Esophagus (tissue), 2 donors: ENCODE results near the gene ABCA5. TPM values are rescaled to one million over a fixed set of nuclear protein-coding genes. Genes with fewer than 3 reads are reported as not detected.

Experiments
- H3K27ac ChIP-seq, 2 donors: one replicate each; pipeline ENCODE4 v1.5.1; 2013; ENCODE audit warnings: low read depth in 2 of 2, mild to moderate bottlenecking in 2 of 2, inconsistent platforms in 1 of 2, low read length in 1 of 2, moderate library complexity in 1 of 2
- H3K27me3 ChIP-seq, 2 donors: one replicate each; pipeline ENCODE4 v1.6.1; 2013; ENCODE audit warnings: low read length in 2 of 2, control low read depth in 1 of 2, mild to moderate bottlenecking in 1 of 2; ENCODE audit not compliant: insufficient read depth in 2 of 2, control insufficient read depth in 1 of 2
- H3K36me3 ChIP-seq, 2 donors: one replicate each; pipeline ENCODE4 v1.6.1; 2013; ENCODE audit warnings: low read length in 1 of 2; ENCODE audit not compliant: control insufficient read depth in 2 of 2, insufficient read depth in 2 of 2
- H3K4me1 ChIP-seq, 2 donors: one replicate each; pipeline ENCODE4 v1.6.1; 2013; ENCODE audit warnings: low read length in 1 of 2; ENCODE audit not compliant: control insufficient read depth in 2 of 2, insufficient read depth in 2 of 2
- H3K4me3 ChIP-seq, 2 donors: one replicate each; pipeline ENCODE4 v1.5.1; 2013; ENCODE audit warnings: low read length in 2 of 2, mild to moderate bottlenecking in 2 of 2, low read depth in 1 of 2, moderate library complexity in 1 of 2
- H3K9me3 ChIP-seq, 2 donors: one replicate each; pipeline ENCODE4 v1.6.1; 2013; ENCODE audit warnings: mild to moderate bottlenecking in 2 of 2, low read depth in 1 of 2, low read length in 1 of 2, moderate library complexity in 1 of 2; ENCODE audit not compliant: control insufficient read depth in 2 of 2, insufficient read depth in 1 of 2
- whole genome bisulfite sequencing, 2 donors: extraction: QIAGEN DNeasy Blood & Tissue Kit; methylation state at CpG; one replicate each; pipeline ENCODE4 v1.1.7; 2013; 5-methylcytosine and 5-hydroxymethylcytosine counted together
- polyA plus RNA-seq, 2 donors: library from polyadenylated mRNA; stranded (reverse); fragments of 200-250 nt; gene quantifications; one replicate each; pipeline ENCODE4 v1.2.3, GENCODE V29; 2013
- donor health status: healthy with polysubstance abuse.
- donor health status: Bipolar disorder and iron deficiency.

ABCA5 gene, protein sequence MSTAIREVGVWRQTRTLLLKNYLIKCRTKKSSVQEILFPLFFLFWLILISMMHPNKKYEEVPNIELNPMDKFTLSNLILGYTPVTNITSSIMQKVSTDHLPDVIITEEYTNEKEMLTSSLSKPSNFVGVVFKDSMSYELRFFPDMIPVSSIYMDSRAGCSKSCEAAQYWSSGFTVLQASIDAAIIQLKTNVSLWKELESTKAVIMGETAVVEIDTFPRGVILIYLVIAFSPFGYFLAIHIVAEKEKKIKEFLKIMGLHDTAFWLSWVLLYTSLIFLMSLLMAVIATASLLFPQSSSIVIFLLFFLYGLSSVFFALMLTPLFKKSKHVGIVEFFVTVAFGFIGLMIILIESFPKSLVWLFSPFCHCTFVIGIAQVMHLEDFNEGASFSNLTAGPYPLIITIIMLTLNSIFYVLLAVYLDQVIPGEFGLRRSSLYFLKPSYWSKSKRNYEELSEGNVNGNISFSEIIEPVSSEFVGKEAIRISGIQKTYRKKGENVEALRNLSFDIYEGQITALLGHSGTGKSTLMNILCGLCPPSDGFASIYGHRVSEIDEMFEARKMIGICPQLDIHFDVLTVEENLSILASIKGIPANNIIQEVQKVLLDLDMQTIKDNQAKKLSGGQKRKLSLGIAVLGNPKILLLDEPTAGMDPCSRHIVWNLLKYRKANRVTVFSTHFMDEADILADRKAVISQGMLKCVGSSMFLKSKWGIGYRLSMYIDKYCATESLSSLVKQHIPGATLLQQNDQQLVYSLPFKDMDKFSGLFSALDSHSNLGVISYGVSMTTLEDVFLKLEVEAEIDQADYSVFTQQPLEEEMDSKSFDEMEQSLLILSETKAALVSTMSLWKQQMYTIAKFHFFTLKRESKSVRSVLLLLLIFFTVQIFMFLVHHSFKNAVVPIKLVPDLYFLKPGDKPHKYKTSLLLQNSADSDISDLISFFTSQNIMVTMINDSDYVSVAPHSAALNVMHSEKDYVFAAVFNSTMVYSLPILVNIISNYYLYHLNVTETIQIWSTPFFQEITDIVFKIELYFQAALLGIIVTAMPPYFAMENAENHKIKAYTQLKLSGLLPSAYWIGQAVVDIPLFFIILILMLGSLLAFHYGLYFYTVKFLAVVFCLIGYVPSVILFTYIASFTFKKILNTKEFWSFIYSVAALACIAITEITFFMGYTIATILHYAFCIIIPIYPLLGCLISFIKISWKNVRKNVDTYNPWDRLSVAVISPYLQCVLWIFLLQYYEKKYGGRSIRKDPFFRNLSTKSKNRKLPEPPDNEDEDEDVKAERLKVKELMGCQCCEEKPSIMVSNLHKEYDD (N-terminal part only)
- polyA plus RNA-seq: 10 to 100 TPM; 11.5 to 39.4 TPM

DNA sequence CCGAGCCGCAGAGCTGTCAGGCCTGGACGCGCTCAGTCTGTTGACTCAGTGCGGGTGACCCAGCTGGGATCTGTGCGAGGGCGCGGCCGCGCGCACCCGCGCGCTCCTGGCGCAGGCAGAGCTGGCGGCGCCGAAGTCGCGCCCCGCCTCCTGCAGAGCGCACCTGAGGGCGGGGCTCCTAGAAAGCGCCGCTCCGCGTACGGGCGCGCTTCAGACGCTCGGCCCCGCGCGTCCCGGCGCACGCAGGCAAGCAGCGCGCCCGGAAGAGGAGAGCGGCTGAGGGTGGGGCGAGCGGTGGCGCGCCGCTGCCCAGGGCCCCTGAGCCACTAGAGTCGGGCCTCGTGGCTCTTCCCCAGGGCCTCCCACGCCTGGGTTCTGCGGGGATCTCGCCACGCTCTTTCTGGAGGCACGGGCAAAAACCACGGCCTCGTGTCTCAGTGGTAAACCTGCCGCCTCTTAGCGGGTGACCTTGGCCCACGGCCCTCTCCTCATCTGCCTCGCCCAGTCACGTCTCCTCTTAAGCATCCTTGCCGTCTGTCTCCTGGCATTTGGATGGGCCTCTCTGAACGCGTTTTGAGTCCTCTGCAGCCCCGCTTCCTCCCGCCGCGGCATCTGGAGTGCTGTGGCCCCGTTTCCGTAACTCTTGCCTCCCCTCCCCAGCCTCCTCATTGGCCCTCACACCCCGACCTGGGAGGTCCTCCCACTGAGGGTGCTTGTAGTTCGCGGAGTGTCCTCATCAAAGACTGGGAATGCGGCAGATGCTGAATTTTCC is at the start of gene ABCA5:
Gene ABCA5, minus strand, starts transcription at position 74 of the 772 bp plus-strand sequence. CDS start 12,718 bp downstream, outside the sequence.
- WGBS, 2 donors: 1% methylated on average over 64 to 74 of the region's 74 CpGs
- H3K9me3 ChIP-seq: no peaks in the 10 kb centered on the region
- peaks cover 0 to 5% of the 10 kb centered on the region in 2 donors for H3K4me1 ChIP-seq
- H3K27me3 ChIP-seq: no peaks in the 10 kb centered on the region
- H3K36me3 ChIP-seq: no peaks in the 10 kb centered on the region
- peak within 1 kb of the TSS; percentile 95 to 98 for H3K27ac ChIP-seq
- peak within 1 kb of the TSS; percentile 93 to 95 for H3K4me3 ChIP-seq

DNA sequence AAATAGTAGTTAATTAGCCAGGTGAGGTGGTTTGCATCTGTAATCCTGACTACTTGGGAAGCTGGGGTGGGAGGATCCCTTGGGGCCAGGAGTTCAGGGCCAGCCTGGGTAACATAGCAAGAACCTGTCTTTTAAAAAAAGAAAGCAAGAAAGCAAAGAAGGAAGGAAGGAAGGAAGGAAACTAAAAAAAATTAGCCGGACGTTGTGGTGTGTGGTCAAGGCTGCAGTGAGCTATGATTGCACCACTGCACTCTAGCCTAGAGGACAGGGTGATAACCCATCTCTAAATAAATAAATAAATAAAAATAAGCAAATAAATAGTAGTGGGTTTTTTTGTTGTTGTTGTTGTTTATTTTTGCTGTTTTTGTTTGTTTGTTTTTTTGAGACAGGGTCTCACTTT is 48.3 kb upstream of the ABCA5 start:
- Histone ChIP-seq H3K4me1 (no peaks in the 10 kb centered on the region), H3K4me3 (no peak overlapping the region), H3K27ac (no peak overlapping the region), H3K9me3 (no peaks in the 10 kb centered on the region), H3K27me3 (no peaks in the 10 kb centered on the region), H3K36me3 (no peaks in the 10 kb centered on the region)
- WGBS, 2 donors: 67 to 82% methylated on average over 2 of the region's 2 CpGs

DNA sequence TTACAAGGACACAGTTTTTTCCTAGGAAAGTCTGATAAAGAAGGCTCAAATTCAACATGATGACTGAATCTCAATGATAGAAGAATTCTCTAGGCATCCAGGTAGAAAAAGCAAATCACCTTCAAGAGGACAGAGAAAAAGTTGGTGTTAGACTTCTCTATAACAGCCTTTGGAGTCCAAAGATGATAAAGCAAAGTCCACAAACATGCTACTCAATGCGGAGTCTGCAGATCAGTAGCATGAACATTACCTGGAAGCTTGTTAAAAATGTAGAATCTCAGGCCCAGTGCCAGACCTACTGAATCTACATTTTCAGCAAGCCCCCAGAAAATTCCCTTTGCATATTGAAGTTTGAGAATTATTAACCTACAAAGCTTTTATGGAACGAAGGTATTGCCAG is 46.1 kb upstream of the ABCA5 start:
- H3K4me1 ChIP-seq: no peaks in the 10 kb centered on the region
- H3K27ac ChIP-seq: no peak overlapping the region
- WGBS, 2 donors: 84 to 90% methylated on average over 2 of the region's 2 CpGs
- no peaks in the 10 kb centered on the region for H3K36me3 ChIP-seq
- H3K4me3 ChIP-seq: no peak overlapping the region
- no peaks in the 10 kb centered on the region for H3K9me3 ChIP-seq
- H3K27me3 ChIP-seq: no peaks in the 10 kb centered on the region

DNA sequence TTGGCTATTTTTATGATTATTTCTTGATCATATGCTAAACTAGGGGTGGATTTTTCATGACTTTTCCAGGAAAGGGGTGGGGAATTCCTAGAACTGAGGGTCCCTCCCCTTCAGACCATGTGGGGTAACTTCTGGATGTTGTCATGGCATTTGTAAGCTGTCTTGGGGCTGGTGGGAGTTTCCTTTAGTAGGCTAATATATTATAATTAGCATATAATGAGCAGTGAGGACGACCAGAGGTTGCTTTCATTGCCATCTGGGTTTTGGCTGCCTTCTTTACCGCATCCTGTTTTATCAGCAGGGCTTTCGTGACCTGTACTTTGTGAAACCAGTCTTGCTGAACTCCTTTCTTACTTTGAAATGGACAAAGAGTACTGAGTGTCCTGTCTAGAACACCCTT is 40.4 kb upstream of the ABCA5 start:
- Histone ChIP-seq H3K4me3 (no peak overlapping the region), H3K36me3 (no peaks in the 10 kb centered on the region), H3K27ac (no peak overlapping the region), H3K9me3 (no peaks in the 10 kb centered on the region), H3K4me1 (no peaks in the 10 kb centered on the region), H3K27me3 (no peaks in the 10 kb centered on the region)
- 68 to 79% methylated on average over 3 of the region's 3 CpGs for WGBS, 2 donors

DNA sequence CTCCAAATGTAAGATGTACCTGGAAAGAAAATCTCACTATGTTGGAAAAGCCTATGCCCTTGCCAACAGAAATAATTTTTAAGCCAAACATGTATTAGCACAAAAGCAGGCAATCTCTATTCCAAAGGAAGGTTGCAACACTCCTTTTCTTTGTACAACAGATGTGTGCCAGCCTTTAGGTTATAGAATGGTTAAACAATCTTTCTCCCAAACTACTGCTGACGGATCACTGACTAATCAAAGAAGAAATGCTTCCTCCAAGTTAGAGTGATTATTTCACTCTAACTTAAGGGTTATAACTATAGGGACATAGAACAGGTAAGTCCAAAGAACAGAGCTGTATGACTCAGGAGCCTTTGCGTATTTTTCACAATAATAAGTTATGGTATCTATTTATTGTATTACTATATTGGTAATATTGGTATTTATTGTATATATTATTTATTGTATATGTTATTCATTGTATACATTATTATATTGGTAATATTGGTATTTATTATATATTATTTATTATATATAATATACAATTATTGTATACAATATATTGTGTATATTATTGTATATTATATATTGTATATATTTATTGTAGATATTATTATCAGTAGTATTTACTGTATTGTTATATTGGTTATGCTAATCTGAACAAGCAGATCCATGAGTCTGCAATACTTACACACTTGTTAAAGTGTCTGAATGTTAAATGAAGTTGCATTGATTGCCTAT is 36.7 kb upstream of the ABCA5 start:
- no peaks in the 10 kb centered on the region for H3K9me3 ChIP-seq
- no peaks in the 10 kb centered on the region for H3K27me3 ChIP-seq
- H3K27ac ChIP-seq: no peak overlapping the region
- no peaks in the 10 kb centered on the region for H3K4me1 ChIP-seq
- no peaks in the 10 kb centered on the region for H3K36me3 ChIP-seq
- no peak overlapping the region for H3K4me3 ChIP-seq
- WGBS, 2 donors: 54 to 63% methylated on average over 2 of the region's 2 CpGs

DNA sequence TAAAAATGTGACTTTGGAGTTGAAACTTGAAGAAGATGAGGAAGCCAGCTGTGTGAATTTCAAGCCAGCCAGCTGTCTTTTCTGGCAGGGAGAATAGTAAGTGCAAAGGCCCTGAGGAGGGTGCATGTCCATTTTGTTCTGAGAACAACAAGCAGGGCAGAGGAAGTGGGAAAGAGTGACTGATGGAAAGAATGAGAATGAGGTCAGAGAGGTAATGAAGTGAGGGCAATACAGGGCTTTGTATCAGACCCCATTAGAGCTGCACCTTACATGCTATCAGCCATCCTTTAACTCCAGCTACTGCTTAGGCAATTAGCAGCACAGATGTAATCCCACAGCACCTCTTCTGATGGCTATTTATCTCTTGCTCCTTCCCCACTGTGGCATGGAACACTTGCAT is 34.2 kb upstream of the ABCA5 start:
- Histone ChIP-seq H3K9me3 (no peaks in the 10 kb centered on the region), H3K27me3 (no peaks in the 10 kb centered on the region), H3K4me1 (no peaks in the 10 kb centered on the region), H3K4me3 (no peak overlapping the region), H3K27ac (no peak overlapping the region), H3K36me3 (no peaks in the 10 kb centered on the region)

DNA sequence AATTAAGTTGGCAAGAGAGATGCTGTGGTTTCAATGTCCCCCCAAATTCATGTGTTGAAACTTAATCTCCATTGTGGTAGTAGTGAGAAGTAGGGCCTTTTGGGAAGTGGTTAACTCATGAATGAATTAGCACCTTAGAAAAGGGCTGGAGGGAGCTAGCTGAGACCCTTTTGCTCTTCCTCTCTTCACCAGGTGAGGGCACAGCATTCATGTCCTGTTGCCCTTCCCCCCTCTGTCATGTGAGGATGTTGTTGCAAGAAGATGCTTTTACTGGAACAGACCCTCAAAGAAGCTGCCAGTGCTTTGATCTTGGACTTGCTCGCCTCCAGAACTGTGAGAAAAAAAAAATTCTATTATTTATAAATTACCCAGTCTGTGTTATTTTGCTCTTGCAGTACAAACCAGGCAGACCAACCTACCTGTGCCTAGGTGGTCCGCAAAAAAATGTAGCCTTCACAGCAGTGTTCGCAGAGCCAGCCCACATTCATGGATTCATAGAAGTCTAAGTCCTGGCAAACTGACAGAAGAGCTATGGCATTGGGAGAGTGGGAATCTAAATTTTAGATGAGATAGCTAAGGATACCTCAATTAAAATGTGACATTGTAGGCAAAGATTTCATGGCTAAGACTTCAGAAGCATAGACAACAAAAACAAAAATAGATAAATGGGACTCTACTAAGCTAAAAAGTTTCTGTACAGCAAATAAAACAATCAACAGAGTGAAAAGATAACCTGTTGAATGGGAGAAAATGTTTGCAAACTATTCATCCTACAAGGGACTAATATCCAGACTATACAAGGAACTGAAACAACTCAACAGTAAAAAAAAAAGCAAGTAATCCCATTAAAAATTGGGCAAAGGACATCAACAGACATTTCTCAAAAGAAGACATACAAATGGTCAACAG is 32.0 kb upstream of the ABCA5 start:
- H3K27ac ChIP-seq: no peak overlapping the region
- H3K4me3 ChIP-seq: no peak overlapping the region
- H3K4me1 ChIP-seq: no peaks in the 10 kb centered on the region
- no peaks in the 10 kb centered on the region for H3K27me3 ChIP-seq
- no peaks in the 10 kb centered on the region for H3K9me3 ChIP-seq
- no peaks in the 10 kb centered on the region for H3K36me3 ChIP-seq
- WGBS, 2 donors: 82 to 84% methylated on average over 3 of the region's 3 CpGs

DNA sequence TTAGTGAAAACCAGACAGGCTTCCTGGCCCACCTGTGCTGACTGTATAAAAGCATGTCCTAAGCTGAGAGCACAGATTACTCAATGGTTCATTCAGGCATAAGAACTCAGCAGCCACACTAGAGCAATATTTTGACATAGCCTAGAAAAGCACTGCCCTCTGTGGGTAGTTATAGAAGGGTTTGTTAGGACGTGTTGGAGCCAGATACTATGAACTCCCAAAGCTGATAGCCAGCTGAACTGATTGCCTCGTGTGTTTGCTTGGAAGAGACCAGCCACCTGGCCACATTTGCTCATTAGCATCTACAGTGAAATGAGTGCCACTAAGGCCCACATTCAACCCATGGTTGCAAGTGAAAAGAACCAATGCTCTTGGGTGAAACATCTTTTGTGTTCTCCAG is 30.8 kb upstream of the ABCA5 start:
- H3K27ac ChIP-seq: no peak overlapping the region
- no peaks in the 10 kb centered on the region for H3K27me3 ChIP-seq
- 45 to 48% methylated on average over 2 of the region's 2 CpGs for WGBS, 2 donors
- no peak overlapping the region for H3K4me3 ChIP-seq
- H3K36me3 ChIP-seq: no peaks in the 10 kb centered on the region
- H3K4me1 ChIP-seq: no peaks in the 10 kb centered on the region
- H3K9me3 ChIP-seq: no peaks in the 10 kb centered on the region
